IPS-NIHi7 (cell line): ENCODE measurements around the gene ANKRD13C.
"Not testable (repeated sequence)": the region's sequence is repeated elsewhere in the genome, so short reads cannot be mapped to it uniquely, and the experiment has no call there.

Source experiments
- DNase-seq: peaks from one replicate; pipeline ENCODE4 v3.0.0; 2012; ENCODE audit warnings: mixed read lengths; ENCODE audit errors: extremely low spot score

Gene ANKRD13C

GRCh38 chr1:70354332-70355110 is at the start of gene ANKRD13C:
Gene ANKRD13C (minus strand): TSS chr1:70354722. CDS start chr1:70354408, 314 bp downstream.
- DNase-seq: peak; percentile 93

GRCh38 chr1:70403759-70404158 is 49.2 kb upstream of the ANKRD13C start:
- DNase-seq: no peak

GRCh38 chr1:70401974-70402373 is 47.5 kb upstream of the ANKRD13C start:
- DNase-seq: no peak

GRCh38 chr1:70400335-70400734 is 45.8 kb upstream of the ANKRD13C start:
- no peak for DNase-seq

- DNase-seq: no peak
Observed at GRCh38 chr1:70397013-70397412, 42.5 kb upstream of the ANKRD13C start.

- no peak for DNase-seq
Observed at GRCh38 chr1:70396607-70397006, 42.1 kb upstream of the ANKRD13C start.

- no peak for DNase-seq
Observed at GRCh38 chr1:70392626-70393025, 38.1 kb upstream of the ANKRD13C start.

- DNase-seq: no peak
Observed at GRCh38 chr1:70387507-70387906, 33.0 kb upstream of the ANKRD13C start.

- no peak for DNase-seq
Observed at GRCh38 chr1:70386121-70386520, 31.6 kb upstream of the ANKRD13C start.

- no peak for DNase-seq
Observed at GRCh38 chr1:70385477-70385876, 31.0 kb upstream of the ANKRD13C start.

- no peak for DNase-seq
Observed at GRCh38 chr1:70384542-70384941, 30.0 kb upstream of the ANKRD13C start.

- DNase-seq: no peak
Observed at GRCh38 chr1:70383483-70383882, 29.0 kb upstream of the ANKRD13C start.

GRCh38 chr1:70382682-70383081 is 28.2 kb upstream of the ANKRD13C start:
- no peak for DNase-seq

GRCh38 chr1:70376196-70376595 is 21.7 kb upstream of the ANKRD13C start:
- DNase-seq: no peak

- not testable (repeated sequence) for DNase-seq
Observed at GRCh38 chr1:70373580-70373979, 19.1 kb upstream of the ANKRD13C start.

GRCh38 chr1:70372426-70372825 is 17.9 kb upstream of the ANKRD13C start:
- DNase-seq: no peak

- DNase-seq: not testable (repeated sequence)
Observed at GRCh38 chr1:70371586-70371985, 17.1 kb upstream of the ANKRD13C start.

- not testable (repeated sequence) for DNase-seq
Observed at GRCh38 chr1:70367397-70367796, 12.9 kb upstream of the ANKRD13C start.

GRCh38 chr1:70366997-70367396 is 12.5 kb upstream of the ANKRD13C start:
- DNase-seq: not testable (repeated sequence)

- DNase-seq: not testable (repeated sequence)
Observed at GRCh38 chr1:70366425-70366952, 12.0 kb upstream of the ANKRD13C start.

- no peak for DNase-seq
Observed at GRCh38 chr1:70364439-70364838, 9.9 kb upstream of the ANKRD13C start.

- DNase-seq: no peak
Observed at GRCh38 chr1:70361727-70362398, 7.3 kb upstream of the ANKRD13C start.

- DNase-seq: peak; percentile 38
Observed at GRCh38 chr1:70360321-70360720, 5.8 kb upstream of the ANKRD13C start.
